Measurements from ENCODE around the gene ELFN2.

GRCh38 chr22:37406441-37407235 is 20.6 kb downstream of the ELFN2 start:
- TF ChIP-seq, protein P1, sequence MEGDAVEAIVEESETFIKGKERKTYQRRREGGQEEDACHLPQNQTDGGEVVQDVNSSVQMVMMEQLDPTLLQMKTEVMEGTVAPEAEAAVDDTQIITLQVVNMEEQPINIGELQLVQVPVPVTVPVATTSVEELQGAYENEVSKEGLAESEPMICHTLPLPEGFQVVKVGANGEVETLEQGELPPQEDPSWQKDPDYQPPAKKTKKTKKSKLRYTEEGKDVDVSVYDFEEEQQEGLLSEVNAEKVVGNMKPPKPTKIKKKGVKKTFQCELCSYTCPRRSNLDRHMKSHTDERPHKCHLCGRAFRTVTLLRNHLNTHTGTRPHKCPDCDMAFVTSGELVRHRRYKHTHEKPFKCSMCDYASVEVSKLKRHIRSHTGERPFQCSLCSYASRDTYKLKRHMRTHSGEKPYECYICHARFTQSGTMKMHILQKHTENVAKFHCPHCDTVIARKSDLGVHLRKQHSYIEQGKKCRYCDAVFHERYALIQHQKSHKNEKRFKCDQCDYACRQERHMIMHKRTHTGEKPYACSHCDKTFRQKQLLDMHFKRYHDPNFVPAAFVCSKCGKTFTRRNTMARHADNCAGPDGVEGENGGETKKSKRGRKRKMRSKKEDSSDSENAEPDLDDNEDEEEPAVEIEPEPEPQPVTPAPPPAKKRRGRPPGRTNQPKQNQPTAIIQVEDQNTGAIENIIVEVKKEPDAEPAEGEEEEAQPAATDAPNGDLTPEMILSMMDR (IDR thresholded peaks at IDR 0.05): no peak
- no peak for TF ChIP-seq ZFX (IDR thresholded peaks at IDR 0.05; ENCODE audit: borderline replicate concordance)
